Adrenal gland (tissue), 12 donors: ENCODE measurements around the gene ZFYVE21. TPM values are rescaled to one million over a fixed set of nuclear protein-coding genes. Genes with fewer than 3 reads are reported as not detected.
"Not testable (repeated sequence)": the region's sequence is repeated elsewhere in the genome, so short reads cannot be mapped to it uniquely, and the experiment has no call there.

Experiments
- DNase-seq, 7 donors: peaks; one replicate each; pipeline ENCODE4 v3.0.0-alpha.2; 2019 to 2020
- H3K27ac ChIP-seq, 5 donors: fragments of 200-600 bp; sonication (generic) in 4 of 5; 1 replicate in 3 of 5; 2 replicates in 2 of 5; pipeline versions ENCODE4 v1.5.1 to v1.8.0; 2016 to 2020; ENCODE audit warnings: mild to moderate bottlenecking in 1 of 5
- H3K27me3 ChIP-seq: fragments of 200-600 bp; 2 replicates; pipeline ENCODE4 v1.8.0; 2021
- H3K36me3 ChIP-seq, 2 donors: fragments of 200-600 bp; replicated peaks in 1 of 2; 1 replicate in 1 of 2; 2 replicates in 1 of 2; pipeline versions ENCODE4 v1.5.1 to v1.8.0; 2018 to 2022
- H3K4me1 ChIP-seq, 2 donors: fragments of 200-600 bp; replicated peaks in 1 of 2; 1 replicate in 1 of 2; 2 replicates in 1 of 2; pipeline versions ENCODE4 v1.5.1 to v1.8.0; 2018 to 2021
- H3K4me3 ChIP-seq, 4 donors: fragments of 200-600 bp; sonication (generic) in 3 of 4; one replicate each; pipeline ENCODE4 v1.5.1; 2016 to 2018
- H3K9me3 ChIP-seq, 3 donors: fragments of 200-600 bp; sonication (generic) in 1 of 3; replicated peaks in 1 of 3; 1 replicate in 2 of 3; 2 replicates in 1 of 3; pipeline versions ENCODE4 v1.5.1 to v1.8.0; 2016 to 2021
- POLR2A ChIP-seq, 2 donors: fragments of 450-650 bp; IDR thresholded peaks; one replicate each; pipeline ENCODE4 v1.6.1; 2017; ENCODE audit warnings: antibody characterized with exemption in 2 of 2, mild to moderate bottlenecking in 2 of 2, moderate library complexity in 1 of 2
- WGBS, 4 donors: extraction: QIAGEN DNeasy Blood & Tissue Kit in 2 of 4; methylation state at CpG; one replicate each; pipeline versions ENCODE4 v1.1.5 to v1.1.7; 2013 to 2017; 5-methylcytosine and 5-hydroxymethylcytosine counted together
- intact Hi-C, 2 donors: fragments of 100-400 bp; cut with DNase I; formaldehyde crosslinking; loops; one replicate each; pipeline versions ENCODE4 v1.14.1 to v1.15.0; 2022 to 2023
- polyA plus RNA-seq, 3 donors: library from polyadenylated mRNA; stranded (reverse); fragments of 200-250 nt in 2 of 3; fragments of 350-450 nt in 1 of 3; fragmentation: Illumina TruSeq in 1 of 3; extraction: RNeasy Lipid Tissue Mini Kit (QIAGEN cat#74804) in 1 of 3; gene quantifications; one replicate each; pipeline ENCODE4 v1.2.3, GENCODE V29; 2013 to 2014
- total RNA-seq, 9 donors: library from RNA; depleted of rRNA in 4 of 9; stranded (reverse); fragments of >200 nt in 4 of 9; fragments of 120-200 nt in 1 of 9; fragmentation: NEBNext Ultra II Directional in 1 of 9; extraction: Animal tissue kit (Norgen Biotek cat#: 25700) in 1 of 9; gene quantifications; one replicate each; pipeline versions ENCODE4 v1.1.0 to v1.2.4, GENCODE V29; 2013 to 2023
- TF ChIP-seq, protein P1 (sequence below), 6 experiments: fragments of 450-650 bp in 4 of 6; fragments of 200-600 bp in 2 of 6; sonication (generic) in 1 of 6; IDR thresholded peaks; 1 replicate in 5 of 6; 2 replicates in 1 of 6; pipeline versions ENCODE4 v1.5.1 to v1.8.0; 2016 to 2021; ENCODE audit warnings: antibody characterized with exemption in 6 of 6, mild to moderate bottlenecking in 2 of 6, moderate library complexity in 1 of 6
- donor health status: healthy with polysubstance abuse.
- donor health status: Bipolar disorder and iron deficiency.
- donor health status: DM: yes; HTN: yes; CAD: no.
- donor health status: DM: no; HTN: no; CAD: no.
- donor health status: DM: no; HTN: no; CAD: no.
- donor health status: DM: yes; HTN: yes; CAD: no.

The ZFYVE21 gene
- total and polyA plus RNA-seq, 12 donors: 20.9 to 71.4 (median 41.2) TPM

GRCh38 chr14:103688441-103688840 is 27.2 kb upstream of the ZFYVE21 start:
- TF ChIP-seq, protein P1, sequence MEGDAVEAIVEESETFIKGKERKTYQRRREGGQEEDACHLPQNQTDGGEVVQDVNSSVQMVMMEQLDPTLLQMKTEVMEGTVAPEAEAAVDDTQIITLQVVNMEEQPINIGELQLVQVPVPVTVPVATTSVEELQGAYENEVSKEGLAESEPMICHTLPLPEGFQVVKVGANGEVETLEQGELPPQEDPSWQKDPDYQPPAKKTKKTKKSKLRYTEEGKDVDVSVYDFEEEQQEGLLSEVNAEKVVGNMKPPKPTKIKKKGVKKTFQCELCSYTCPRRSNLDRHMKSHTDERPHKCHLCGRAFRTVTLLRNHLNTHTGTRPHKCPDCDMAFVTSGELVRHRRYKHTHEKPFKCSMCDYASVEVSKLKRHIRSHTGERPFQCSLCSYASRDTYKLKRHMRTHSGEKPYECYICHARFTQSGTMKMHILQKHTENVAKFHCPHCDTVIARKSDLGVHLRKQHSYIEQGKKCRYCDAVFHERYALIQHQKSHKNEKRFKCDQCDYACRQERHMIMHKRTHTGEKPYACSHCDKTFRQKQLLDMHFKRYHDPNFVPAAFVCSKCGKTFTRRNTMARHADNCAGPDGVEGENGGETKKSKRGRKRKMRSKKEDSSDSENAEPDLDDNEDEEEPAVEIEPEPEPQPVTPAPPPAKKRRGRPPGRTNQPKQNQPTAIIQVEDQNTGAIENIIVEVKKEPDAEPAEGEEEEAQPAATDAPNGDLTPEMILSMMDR (IDR thresholded peaks at IDR 0.05): no peak
- no peak for TF ChIP-seq POLR2A (IDR thresholded peaks at IDR 0.05)
- Histone ChIP-seq H3K9me3 (no peaks in the 10 kb centered on the region), H3K36me3 (peaks cover 0 to 60% of the 10 kb centered on the region in 2 donors), H3K27ac (no peak overlapping the region), H3K4me3 (no peak overlapping the region), H3K27me3 (no peaks in the 10 kb centered on the region), H3K4me1 (peaks cover 15 to 25% of the 10 kb centered on the region in 2 donors)
- DNase-seq: no peak
- 89 to 96% (median 90%) methylated on average over 5 of the region's 5 CpGs for WGBS, 4 donors
- intact Hi-C loops: loop anchor here in 1 of 2 donors (10.0 kb wide), 1 partner anchor 114 kb away; no protein-coding TSS in a partner anchor

DNA sequence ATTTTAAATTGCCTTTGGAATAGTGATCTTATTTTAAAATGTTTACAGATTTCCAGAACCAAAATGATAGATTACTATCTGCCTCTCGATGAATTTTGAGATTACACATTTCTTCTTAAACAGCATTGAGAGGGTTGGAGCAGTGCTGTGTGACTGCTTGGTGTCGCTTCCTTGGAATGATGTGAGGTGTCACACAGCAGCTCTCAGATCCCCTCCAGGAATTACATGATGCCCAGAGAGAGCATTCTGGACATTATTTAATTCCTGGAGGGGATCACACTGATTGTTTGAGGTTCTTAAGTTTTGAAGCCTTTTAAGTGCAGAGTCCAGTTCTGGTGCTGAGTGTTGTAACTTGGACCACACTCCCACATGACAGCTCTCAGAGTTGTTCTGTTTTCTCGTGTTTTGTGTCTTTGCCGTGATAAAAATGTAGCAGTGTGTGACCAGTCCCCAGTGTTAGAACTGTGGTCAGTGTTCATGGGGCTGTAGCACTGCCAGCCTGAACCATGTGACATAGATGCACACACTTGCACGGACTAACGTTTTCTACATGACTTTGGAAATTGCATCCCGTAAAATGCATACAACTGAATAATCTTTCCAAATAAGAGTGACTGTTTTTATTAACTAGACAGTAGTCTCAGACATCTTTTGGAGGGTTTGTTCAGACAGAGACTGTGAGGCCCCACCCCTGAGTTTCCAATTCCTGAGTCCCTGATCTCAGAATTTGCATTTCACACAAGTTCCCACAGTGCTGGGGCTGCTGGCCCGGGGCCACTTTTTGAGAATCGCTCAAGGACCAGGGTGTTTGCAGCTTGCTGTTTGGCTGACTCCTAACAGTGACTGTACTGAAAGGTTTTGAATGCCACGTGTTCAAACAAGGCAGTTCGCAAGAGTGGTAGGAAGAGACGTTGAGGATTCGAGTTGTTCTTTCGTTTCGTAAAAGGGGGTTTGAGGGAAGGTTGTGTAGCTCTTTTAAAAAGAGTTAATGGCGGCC is 26.4 kb upstream of the ZFYVE21 start:
- DNase-seq: peak in 6 of 7 donors; percentile 69 to 83 (median 82)
- peaks cover 0 to 63% of the 10 kb centered on the region in 2 donors for H3K36me3 ChIP-seq
- no peaks in the 10 kb centered on the region for H3K9me3 ChIP-seq
- H3K4me1 ChIP-seq: peaks cover 15 to 25% of the 10 kb centered on the region in 2 donors
- H3K4me3 ChIP-seq: no peak overlapping the region
- no peaks in the 10 kb centered on the region for H3K27me3 ChIP-seq
- 44 to 53% (median 50%) methylated on average over 16 of the region's 16 CpGs for WGBS, 4 donors
- intact Hi-C loops: loop anchor here in 1 of 2 donors (10.0 kb wide), 1 partner anchor 114 kb away; no protein-coding TSS in a partner anchor
- TF ChIP-seq, protein P1 (IDR thresholded peaks at IDR 0.05): no peak
- no peak for TF ChIP-seq POLR2A (IDR thresholded peaks at IDR 0.05)
- peak overlapping the region in 2 of 5 donors; percentile 41 to 43 for H3K27ac ChIP-seq

DNA sequence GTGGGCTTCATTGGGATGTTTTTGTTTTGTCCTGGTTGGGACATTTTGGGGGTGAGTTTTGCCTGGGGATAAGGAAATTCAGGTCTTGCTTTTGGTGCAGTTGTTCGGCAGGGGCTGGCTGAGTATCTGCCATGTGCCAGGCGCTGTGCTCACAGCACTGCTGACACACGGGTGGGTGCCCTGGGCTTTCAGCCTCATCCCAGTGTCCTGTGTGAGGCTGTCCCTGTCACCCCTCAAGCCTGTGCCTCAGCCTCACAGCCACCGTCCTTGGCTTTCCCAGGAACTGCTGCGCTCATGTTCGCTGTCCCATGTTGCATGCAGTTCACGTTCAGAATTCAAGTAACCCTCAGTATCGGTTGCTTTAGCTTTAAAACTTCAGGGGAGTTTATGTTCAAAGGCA is 25.3 kb upstream of the ZFYVE21 start:
- Histone ChIP-seq H3K27me3 (no peaks in the 10 kb centered on the region), H3K4me1 (peaks cover 15 to 25% of the 10 kb centered on the region in 2 donors), H3K4me3 (no peak overlapping the region), H3K27ac (no peak overlapping the region), H3K36me3 (peaks cover 0 to 59% of the 10 kb centered on the region in 2 donors), H3K9me3 (no peaks in the 10 kb centered on the region)
- 94 to 98% (median 94%) methylated on average over 5 to 8 of the region's 8 CpGs for WGBS, 4 donors
- intact Hi-C loops: no loop called here
- TF ChIP-seq POLR2A (IDR thresholded peaks at IDR 0.05): no peak
- TF ChIP-seq, protein P1 (IDR thresholded peaks at IDR 0.05): no peak
- DNase-seq: no peak

GRCh38 chr14:103691655-103692054 is 24.0 kb upstream of the ZFYVE21 start:
- intact Hi-C loops, H3K9me3 ChIP-seq, H3K27me3 ChIP-seq, H3K4me3 ChIP-seq, H3K27ac ChIP-seq: not testable (repeated sequence)
- peak in 1 of 7 donors; percentile 28 for DNase-seq
- Histone ChIP-seq H3K36me3 (peaks cover 0 to 46% of the 10 kb centered on the region in 2 donors), H3K4me1 (peaks cover 15 to 26% of the 10 kb centered on the region in 2 donors)
- WGBS, 4 donors: 88 to 93% (median 92%) methylated on average over 5 of the region's 5 CpGs
